Measurements from ENCODE around the gene ITSN2. TPM values are rescaled to one million over a fixed set of nuclear protein-coding genes. Genes with fewer than 3 reads are reported as not detected.

Gene ITSN2
- total RNA-seq, 1 donor from 2014 or later, result 52.5 TPM

GRCh38 chr2:24385366-24385765 lies 25.0 kb upstream of the ITSN2 start:
- Histone ChIP-seq H3K9me3 (no peaks in the 10 kb centered on the region), H3K4me3 (no peak overlapping the region), H3K27me3 (no peaks in the 10 kb centered on the region), H3K27ac (no peak overlapping the region), H3K36me3 (no peaks in the 10 kb centered on the region), H3K4me1 (no peaks in the 10 kb centered on the region)
- TF ChIP-seq POLR2A (IDR thresholded peaks at IDR 0.05) (no peak), CTCF (IDR thresholded peaks at IDR 0.05) (no peak), POLR2AphosphoS5 (IDR thresholded peaks at IDR 0.05; ENCODE audit: insufficient read depth in 1 of 2, low read depth in 1 of 2) (no peak)
- intact Hi-C loops (cut with DNase I), result loop anchor here (10.0 kb wide), 1 partner anchor 151 kb away; no protein-coding TSS in a partner anchor
- DNase-seq (ENCODE audit: extremely low spot score in 2 of 2), result no peak

GRCh38 chr2:24382363-24383073 lies 22.2 kb upstream of the ITSN2 start:
- no peaks in the 10 kb centered on the region for H3K36me3 ChIP-seq
- H3K4me1 ChIP-seq, result no peaks in the 10 kb centered on the region
- no peak overlapping the region for H3K27ac ChIP-seq
- H3K27me3 ChIP-seq, result no peaks in the 10 kb centered on the region
- DNase-seq (ENCODE audit: extremely low spot score in 2 of 2), result no peak
- TF ChIP-seq POLR2AphosphoS5 (IDR thresholded peaks at IDR 0.05; ENCODE audit: insufficient read depth in 1 of 2, low read depth in 1 of 2) (no peak), CTCF (IDR thresholded peaks at IDR 0.05) (peak in 2 of 3 experiments; percentile 31 to 85), POLR2A (IDR thresholded peaks at IDR 0.05) (no peak)
- intact Hi-C loops (cut with DNase I), result loop anchor here (10.0 kb wide), 1 partner anchor 148 kb away; no protein-coding TSS in a partner anchor
- H3K4me3 ChIP-seq, result no peak overlapping the region
- no peaks in the 10 kb centered on the region for H3K9me3 ChIP-seq

DNA sequence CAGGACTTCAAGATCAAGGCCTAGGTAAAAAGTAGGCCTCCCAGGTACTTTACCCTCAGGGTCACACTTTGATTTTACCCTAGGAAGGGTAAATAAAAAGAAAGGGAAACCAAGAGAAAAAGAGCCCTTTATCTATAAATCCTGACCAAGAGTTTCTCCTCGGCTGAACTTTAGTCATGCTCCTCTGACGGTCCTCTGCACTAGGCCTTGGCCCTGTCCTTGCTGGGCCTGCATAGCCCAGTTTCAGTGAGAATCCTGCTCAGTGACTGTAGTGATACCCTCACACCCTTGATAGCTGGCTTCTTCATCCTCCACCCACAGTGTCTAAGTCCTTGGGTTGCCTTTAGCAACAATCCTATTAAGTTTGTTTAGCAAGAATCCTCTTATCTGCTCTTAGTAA lies 20.5 kb upstream of the ITSN2 start:
- Histone ChIP-seq H3K9me3 (no peaks in the 10 kb centered on the region), H3K27ac (no peak overlapping the region), H3K27me3 (no peaks in the 10 kb centered on the region), H3K36me3 (no peaks in the 10 kb centered on the region), H3K4me1 (no peaks in the 10 kb centered on the region), H3K4me3 (no peak overlapping the region)
- TF ChIP-seq POLR2AphosphoS5 (IDR thresholded peaks at IDR 0.05; ENCODE audit: insufficient read depth in 1 of 2, low read depth in 1 of 2) (no peak), CTCF (IDR thresholded peaks at IDR 0.05) (no peak), POLR2A (IDR thresholded peaks at IDR 0.05) (no peak)
- no peak for DNase-seq (ENCODE audit: extremely low spot score in 2 of 2)
- intact Hi-C loops (cut with DNase I), result loop anchor here (10.0 kb wide), 1 partner anchor 146 kb away; no protein-coding TSS in a partner anchor

- no peaks in the 10 kb centered on the region for H3K9me3 ChIP-seq
- DNase-seq (ENCODE audit: extremely low spot score in 2 of 2), result no peak
- TF ChIP-seq POLR2A (IDR thresholded peaks at IDR 0.05) (no peak), POLR2AphosphoS5 (IDR thresholded peaks at IDR 0.05; ENCODE audit: insufficient read depth in 1 of 2, low read depth in 1 of 2) (no peak), CTCF (IDR thresholded peaks at IDR 0.05) (no peak)
- H3K27me3 ChIP-seq, result no peaks in the 10 kb centered on the region
- no peak overlapping the region for H3K27ac ChIP-seq
- no peaks in the 10 kb centered on the region for H3K4me1 ChIP-seq
- no peaks in the 10 kb centered on the region for H3K36me3 ChIP-seq
- no peak overlapping the region for H3K4me3 ChIP-seq
- intact Hi-C loops (cut with DNase I), result no loop called here
These were observed 15.2 kb upstream of the ITSN2 start for GRCh38 chr2:24375349-24376087.

DNA sequence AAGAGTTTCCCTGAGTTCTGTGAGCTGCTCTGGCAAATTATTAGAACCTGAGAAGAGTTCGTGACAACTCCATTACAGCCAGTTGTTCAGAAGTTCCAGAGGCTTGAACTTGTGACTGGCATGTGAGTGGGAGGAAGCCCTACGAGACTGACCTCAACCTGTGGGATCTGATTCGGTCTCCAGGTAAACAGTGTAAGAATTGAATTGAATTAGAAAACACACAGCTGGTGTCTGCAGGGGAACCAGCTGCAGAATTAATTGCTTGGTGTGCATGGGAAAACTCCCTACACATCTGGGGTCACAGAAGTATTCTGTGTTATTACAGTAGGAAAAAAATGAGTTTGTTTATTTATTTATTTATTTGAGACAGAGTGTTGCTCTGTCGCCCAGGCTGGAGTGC lies 14.0 kb upstream of the ITSN2 start:
- H3K4me1 ChIP-seq, result no peaks in the 10 kb centered on the region
- no peak overlapping the region for H3K27ac ChIP-seq
- H3K9me3 ChIP-seq, result no peaks in the 10 kb centered on the region
- no peak for TF ChIP-seq CTCF (IDR thresholded peaks at IDR 0.05)
- TF ChIP-seq POLR2A (IDR thresholded peaks at IDR 0.05), result no peak
- TF ChIP-seq POLR2AphosphoS5 (IDR thresholded peaks at IDR 0.05; ENCODE audit: insufficient read depth in 1 of 2, low read depth in 1 of 2), result no peak
- no peak overlapping the region for H3K4me3 ChIP-seq
- no peaks in the 10 kb centered on the region for H3K27me3 ChIP-seq
- no peaks in the 10 kb centered on the region for H3K36me3 ChIP-seq
- intact Hi-C loops (cut with DNase I), result no loop called here
- no peak for DNase-seq (ENCODE audit: extremely low spot score in 2 of 2)
